SKM-1 (cell line): ENCODE measurements around the gene BCL11B.

Experiments
- DNase-seq: peaks from one replicate; lab custom pipeline; 2025; ENCODE audit not compliant: unreplicated experiment; lab: John Stamatoyannopoulos, UW

The BCL11B gene

DNA sequence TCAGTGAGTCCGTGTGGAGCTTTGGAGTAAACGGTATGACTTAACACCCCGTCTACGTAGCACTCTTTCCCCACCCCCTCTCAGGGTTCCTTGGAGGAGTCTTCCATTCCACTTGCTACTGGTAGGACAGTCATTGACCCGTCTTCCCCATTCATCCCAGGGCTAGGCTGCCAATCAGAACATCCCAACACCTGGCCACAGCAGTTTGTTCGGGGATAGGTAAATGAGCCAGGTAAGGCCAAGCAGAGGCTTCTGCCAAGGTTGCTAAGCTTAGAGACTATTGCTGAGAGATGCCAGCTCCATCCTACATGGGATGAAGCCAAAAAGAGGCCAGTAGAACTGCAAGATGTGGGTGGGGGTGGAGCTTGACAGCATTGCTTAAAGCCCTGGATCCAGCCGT is 130.8 kb downstream of the BCL11B start:
- no peak for DNase-seq

DNA sequence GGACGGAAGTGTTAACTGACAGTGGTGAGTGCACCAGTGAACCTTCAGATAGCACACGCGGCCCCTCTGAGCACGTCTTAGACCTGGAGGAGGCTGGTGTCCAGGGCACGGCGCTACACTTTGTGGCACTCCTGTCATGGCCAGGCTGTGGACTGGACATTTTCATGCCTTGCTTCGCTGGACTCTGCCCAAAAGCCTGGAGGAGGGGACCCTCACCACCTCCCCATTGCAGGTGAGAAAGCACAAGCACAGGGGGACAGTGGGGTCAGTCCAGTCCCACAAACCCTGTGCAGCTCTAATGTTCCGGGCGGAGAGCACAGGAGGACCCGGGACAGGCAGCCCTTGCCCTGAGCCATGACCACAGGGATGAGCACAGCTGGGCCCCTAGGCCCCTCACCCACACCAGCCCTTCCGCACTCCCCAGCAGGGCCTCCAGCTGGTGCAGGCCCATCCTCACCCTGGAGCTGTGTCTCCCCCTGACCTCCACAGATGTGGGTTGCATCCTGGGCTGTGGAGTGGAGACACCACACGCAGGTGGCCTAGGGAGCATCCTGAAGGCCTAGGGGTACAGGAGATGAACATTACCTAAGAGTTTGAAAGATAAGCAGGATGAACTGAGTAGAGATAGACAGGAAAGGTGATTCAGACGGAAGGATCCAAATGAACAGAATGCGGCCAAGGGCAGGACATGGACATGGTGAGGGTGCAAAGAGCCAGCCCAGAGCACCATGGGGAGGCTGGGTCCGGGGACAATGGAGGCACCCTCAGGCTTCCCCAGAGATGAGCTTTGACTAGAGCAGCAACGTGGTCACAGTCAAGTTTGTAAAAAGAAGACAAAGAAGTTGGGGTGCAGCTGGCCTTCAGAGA is 132.8 kb downstream of the BCL11B start:
- DNase-seq, result no peak

DNA sequence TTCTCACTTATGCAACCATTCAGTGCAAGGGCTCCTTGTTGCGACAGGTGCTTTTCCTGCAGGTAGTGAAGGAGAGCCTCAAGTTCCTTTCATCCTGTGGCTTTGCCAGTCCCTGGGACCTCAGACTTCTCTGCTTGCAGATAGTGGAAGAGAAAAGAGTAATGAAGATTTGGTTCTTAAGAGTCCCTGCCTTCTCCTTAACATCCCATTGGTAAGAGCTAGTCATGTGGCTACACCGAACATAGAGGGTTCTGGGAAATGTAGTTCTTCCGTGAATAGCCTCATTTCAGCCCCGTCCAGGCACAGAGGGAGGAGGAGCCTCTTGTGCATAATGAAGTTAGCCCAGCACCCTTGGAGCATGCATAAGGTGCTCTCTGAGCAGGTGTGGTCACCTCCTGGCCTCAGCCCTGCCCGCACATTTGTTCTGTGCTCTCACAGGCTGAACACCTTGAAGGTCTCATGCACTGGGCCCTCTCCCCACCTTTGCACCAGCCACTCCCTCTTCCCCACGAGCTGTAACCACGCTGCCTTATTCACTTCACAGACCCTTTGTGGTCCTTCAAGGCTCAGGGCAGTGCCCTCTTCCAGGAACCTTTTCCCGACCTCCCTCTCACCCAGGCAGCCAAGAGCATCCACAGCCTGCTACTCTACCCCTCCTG is 134.0 kb downstream of the BCL11B start:
- no peak for DNase-seq

DNA sequence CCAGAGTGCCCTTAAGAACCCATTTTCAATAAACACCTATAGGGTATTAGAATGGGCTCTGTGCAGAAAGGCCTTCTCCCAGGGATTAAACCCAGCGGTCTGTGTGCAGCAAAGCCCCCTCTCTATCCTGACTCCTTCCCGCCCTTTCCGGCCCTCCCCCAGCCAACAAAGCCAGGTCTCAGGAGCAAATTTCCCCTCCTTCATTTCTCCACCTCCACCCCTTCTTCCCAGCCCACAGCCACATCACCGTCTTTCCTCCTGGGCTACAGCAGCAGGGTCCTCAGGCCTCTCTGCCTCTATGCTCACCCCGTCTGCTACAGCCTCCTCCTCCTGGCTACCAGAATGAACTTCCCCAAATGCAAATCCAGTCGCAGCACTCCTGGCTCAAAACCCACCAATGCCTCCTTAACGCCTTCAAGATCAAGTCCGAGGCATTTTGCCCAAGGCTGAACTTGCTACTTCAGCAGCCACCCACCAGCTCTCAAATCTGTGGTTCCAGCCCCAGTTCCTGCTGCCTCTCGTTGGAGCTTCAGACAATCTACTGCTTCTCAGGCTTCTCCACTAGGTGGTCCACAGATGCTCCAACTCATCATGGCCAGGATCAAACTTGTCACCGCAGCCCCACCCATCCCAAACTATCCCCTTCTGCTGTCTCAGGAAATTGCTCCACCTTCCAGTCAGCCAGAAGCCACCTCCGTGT is 134.8 kb downstream of the BCL11B start:
- no peak for DNase-seq

DNA sequence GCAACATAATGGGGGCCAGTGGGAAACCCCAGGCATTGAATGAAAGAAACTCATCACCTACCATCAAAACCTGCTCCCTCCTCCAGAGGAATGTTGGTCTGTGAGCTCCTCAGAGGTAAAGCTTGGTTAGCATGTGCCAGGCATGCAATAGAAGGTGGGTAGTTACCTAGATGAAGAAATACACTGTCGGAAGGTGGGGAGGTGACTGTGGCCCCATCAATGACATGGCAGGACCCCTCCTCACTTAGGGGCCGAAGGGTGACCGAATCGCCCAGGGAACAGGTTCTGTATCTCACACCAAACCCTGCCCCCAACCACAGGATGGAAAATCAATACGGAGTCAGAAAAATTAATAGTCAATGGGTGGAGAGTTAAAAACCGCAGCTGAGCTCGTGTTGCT is 135.6 kb downstream of the BCL11B start:
- DNase-seq, result no peak

DNA sequence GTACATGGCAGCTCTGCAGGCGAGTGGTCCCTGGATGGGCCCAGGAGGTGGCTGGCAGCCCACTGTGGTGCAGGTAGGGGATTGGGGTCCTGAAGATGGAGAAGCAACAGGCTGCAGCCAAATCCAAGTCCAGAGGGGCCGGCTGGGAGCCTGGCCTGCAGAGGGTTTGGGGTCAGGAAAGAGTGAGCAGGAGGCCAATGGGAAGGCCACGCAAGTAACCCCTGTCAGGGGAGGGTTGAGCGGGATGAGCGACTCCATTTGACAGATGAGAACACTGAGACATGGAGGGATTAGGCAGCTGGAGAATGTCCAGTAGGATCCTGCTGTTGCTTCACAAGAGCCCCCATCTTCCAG is 136.0 kb downstream of the BCL11B start:
- DNase-seq, result no peak

DNA sequence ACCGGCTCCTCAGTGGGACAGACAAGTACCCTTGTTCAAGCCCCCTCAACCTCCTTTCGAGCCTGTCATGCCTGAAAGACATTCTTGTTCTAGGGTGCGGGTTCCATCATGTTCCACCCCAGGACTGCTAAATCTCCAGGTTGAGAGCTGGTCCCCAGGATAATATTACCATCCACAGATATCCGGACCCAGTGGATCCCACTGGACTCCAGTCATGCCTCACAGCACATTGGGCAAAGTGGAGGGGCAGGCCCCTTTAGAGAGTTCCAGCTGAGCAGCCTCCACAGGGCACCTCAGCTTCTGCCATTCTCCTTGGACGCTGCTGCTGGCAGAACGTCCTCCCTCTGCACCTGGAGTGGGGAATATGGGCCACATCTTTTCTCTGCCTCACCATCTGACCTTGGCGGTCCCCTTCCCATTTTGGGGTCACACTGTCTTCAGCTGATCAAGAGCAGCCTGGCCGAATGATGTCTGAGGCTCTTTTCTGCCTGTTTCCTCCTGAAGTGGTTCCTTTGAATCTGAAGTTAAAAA is 137.4 kb downstream of the BCL11B start:
- no peak for DNase-seq

DNA sequence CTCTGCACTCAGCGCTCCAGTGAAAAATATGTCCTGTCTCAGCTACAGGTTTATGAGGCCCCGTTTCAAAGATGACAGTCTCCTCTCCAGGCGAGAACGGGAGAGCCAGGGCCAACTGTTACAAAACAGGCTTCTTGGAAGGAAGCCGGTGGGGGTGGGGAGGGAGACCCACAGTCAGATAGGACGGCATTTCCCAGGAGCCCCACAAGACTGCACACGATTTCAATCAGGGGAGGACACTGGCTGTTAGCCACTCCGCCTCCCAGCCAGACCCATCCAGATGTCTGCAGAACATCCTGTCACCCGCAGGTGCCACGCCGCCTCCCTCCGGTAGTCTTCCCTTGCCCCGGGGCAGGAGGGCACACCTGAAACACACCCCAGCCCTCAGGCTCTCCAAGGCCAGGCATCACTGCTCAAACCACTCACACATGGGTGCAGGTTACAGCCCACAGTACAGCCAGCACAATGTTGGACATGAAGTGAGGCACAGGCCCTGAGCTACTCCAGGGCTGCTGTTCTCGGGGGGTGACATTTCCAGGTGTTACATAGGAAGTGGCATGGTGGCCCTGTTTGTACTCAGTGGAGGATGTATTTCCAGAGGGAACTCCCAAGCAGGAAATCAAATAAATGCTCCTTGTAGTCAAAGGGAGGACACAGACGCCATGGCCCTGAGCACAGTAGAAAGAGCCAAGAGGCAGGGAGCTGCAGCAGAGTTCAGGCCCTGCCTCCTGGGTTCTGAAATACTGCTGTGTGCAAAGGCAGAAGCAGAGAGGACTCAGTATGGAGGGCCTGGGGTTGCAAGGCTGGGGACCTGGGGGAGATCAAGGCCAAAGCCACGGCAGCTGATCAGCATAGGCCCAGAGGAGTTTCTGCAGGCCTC is 138.1 kb downstream of the BCL11B start:
- no peak for DNase-seq

DNA sequence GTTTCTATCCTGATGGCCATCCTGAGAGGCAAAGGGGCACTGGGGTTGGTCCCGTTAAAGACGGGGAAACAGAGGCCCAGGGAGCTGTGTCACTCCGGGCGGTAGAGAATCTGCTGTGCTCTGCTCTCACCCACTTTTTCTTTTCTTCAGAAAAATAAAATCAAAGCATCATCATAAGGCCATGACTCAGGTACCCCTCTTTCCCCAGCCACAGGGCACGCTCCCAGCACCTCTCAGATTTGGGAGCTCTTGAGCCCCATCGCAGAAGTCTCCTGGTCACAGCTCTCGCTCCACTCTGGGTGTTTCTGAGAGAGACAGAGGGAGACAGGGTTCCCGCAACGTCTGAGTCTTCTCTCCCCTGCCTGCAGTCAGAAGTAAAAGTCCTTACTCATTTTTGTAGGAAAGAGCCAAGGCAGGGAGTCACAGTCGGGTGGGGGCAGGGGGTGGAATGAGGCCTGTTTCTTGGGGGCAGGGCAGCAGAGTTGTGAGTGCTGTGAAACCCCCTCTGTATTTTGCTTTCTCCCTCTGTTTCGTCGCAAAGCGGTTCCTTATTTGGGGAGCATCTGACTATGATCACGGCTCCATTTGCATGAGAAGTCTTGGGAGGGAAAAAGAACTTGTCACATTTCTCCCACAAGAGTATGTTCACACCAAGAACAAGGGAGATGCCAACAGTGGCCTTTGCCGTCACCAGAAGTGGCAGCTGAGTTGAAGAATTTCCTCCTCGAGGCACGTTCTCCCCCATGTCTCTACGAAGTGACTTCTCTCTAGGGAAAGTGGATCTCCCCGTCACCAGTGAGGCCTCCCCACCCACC is 139.0 kb downstream of the BCL11B start:
- DNase-seq, result no peak

DNA sequence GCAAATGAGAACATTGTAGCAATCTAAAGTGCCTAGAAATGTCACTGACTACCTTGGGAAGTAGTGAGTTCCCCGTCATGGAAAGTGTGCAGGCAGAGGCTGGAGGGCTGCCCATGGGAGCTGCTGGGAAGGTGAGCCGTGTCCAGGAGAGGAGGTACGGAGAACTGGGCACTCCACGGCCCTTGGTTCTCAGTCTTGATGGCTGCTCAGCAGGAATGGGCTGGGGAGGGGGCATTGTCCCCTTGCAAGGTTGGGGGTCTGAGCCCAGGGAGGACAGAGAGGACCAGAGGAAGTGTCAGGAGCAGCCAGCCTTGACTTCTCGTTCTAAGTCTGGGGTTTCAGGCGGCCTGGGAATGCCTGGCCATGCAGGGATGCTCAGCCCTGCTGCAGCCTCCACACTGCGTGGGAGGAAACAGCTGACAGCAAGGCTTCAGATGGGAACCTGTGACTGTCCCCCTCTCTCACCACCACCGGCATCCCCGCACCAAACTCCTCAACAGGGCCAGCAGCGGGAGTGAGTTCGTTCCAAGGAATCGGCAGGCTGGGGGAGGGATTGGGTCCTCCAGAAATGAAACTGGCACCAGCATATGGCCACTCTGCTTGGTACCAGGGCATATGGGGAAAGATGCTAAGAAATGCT is 140.2 kb downstream of the BCL11B start:
- no peak for DNase-seq

DNA sequence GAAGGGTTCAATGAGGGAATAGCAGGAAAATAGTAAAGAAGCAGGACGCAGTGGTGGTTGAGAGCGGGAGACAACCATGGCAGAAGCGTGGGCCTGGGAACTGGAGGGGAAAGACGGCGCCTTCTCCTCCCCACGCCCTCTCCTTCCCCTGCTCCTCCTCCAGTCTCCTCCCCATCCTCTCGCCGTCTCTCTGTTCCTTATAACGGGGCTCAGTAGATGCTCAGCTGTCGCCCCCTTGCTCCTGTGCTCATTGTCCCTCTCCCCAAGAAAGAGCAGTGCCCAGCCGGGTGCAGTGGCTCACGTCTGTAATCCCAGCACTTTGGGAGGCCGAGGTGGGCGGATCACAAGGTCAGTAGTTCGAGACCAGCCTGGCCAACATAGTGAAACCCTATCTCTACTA is 142.0 kb downstream of the BCL11B start:
- no peak for DNase-seq

DNA sequence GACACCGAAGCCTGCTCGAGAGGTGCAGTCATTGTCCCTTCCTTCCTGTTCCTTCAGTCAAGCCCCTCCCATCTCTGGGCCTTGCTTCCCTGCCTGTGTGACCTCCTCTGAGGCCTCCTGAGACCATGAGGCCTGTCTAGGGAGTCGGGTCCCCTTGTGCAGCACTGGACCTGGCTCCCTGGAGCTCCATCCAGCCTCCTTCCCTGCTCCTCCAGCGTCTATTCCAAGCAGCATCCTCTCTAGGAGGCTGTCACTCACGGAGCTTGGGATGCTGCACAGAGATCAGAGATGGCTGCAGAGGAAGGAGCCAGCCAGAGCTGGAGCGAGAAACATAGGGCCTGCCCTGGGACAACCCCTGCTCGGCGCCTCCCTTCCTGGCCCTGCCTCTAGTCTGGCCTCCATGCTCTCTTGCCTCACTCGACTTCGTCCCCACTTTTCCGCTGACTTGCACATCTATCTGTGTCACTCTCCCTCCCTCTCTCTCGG is 142.7 kb downstream of the BCL11B start:
- DNase-seq, result no peak

DNA sequence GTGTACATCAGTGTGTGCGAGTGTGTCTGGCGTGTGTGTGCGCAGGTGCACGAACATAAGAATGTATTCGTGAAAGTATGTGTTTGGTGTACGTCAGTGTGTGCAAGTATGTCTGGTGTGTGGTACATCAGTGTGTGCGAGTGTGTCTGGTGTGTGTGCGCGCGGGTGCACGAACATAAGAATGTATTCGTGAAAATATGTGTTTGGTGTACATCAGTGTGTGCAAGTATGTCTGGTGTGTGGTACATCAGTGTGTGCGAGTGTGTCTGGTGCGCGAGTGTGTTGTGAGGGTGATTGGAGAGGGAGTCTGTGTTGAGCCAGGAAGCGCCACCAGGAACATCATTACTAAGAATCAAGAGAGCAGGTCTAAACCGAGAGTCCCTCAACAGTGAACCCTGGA is 143.8 kb downstream of the BCL11B start:
- no peak for DNase-seq

DNA sequence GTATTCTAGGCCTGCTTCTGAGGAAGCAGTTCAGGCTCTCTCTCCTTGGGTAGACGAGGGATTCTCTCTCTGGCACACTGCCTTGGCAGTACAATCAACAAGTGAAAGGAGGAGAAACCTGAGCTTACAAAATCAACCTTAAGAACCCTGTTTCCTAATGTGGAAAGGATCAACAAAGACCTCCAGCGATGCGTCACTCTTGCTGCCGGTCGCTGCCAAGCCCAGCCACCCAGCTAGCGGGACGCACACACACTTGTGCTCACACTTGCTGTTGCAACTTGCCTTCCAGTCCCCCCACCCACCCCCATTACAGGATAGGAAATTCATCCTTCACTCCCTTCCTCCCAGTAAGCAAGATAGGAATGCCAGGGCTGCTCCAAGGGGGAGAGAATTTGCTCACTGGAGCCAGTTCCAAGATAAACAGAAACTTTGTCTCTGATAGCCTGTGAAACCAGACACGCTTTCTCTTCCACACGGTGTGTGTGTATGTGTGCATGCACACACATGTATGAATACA is 144.3 kb downstream of the BCL11B start:
- DNase-seq, result no peak

DNA sequence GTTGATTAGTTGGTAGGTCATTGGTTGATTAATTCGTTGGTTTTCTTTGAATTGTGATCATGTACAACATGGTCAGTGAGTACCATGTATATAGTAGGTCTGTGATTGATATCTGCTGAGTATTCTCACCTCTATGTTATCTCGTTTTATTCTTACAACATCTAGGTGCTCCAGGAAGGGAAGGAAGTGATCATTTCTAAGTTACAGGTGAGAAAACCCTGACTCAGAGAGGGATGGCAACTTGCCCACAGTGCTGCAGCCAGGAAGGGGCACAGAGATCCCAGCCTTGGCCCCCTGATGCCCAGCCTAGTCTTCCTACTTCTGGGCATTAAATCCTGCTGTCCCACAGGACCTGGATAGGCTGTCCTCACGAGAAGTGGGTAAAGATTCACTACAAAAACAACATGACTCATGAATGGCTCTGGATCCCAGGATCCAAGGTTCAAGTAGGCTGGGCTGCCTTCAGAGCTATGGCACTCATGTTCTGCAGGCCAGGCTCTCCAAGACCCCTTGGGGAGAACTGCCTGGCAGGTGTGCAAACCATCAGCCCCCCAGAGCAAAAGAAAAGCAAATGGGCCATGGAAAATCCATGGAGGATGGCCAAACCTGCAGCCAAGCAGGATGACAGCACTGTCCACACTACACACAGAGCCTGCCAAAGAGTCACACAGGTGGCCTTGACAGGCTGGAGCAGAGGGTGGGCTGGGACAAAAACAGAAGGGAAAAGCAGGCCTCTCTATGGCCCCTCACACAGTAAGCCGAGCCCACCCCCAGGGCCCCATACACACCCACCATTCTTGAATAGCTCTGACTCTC is 146.2 kb downstream of the BCL11B start:
- no peak for DNase-seq

DNA sequence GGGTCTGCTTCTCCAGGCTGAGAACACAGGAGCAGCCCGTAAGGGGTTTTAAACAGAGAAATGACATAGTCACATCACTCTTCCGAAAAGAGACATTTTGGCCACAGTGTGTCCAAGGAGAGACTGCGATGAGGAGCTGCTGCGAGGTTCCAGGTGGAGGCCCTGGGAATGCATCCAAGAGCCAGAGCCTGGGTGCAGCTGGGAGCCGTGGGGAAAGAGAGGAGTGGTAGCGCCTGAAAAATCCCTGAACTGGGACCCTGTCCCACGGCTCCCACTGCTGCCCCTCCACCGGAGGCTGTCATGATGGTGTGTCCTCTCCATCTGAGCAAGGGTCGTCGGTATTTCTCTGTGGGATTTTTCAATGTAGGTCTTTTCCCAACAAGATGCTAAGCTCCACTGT is 146.9 kb downstream of the BCL11B start:
- no peak for DNase-seq

DNA sequence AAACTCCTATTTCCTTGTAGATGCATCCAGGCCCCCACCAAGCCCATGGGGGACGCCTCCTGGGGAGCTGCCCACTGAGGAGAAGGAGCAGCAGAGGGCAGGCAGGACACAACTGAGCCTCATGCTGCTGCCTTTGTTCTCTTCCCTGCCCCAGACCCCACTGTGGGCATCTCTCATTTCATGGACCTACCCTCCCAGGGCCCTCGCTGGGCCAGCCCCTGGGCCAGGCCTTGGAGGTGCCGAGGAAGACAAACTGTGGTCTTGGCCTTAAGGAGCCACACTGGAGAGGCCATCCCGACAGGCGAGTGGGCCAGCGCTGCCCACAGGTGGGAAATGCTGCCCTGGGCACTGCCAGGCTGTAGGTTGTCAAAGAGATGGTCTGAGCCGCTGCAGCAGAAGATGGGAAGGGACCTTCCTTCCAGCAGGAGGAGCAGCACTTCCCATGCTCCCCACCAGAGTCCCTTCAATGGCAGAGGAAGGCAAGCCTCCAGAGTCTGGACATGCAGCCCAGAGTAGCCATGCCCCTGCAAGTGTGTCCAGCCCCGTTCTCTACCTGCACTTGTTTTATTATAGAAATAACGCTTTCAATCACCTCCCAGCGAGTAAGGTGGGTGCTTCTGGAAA is 147.4 kb downstream of the BCL11B start:
- no peak for DNase-seq
